NT2/D1 (cell line): ENCODE measurements around the gene DOCK11.

Experiments used
- DNase-seq: peaks from one replicate; pipeline ENCODE4 v3.0.0-alpha.2; 2011; ENCODE audit warnings: low read depth, low spot score
- H3K27me3 ChIP-seq: 2 replicates; pipeline ENCODE4 v1.6.0; 2011; ENCODE audit warnings: mild to moderate bottlenecking; ENCODE audit not compliant: insufficient read length, insufficient read depth
- H3K36me3 ChIP-seq: 2 replicates; pipeline ENCODE4 v1.6.1; 2011; ENCODE audit warnings: mild to moderate bottlenecking, low read length, mixed read lengths; ENCODE audit not compliant: insufficient read depth, insufficient read length
- H3K4me1 ChIP-seq: 2 replicates; pipeline ENCODE4 v1.5.1; 2011; ENCODE audit not compliant: insufficient read depth, insufficient read length
- H3K4me3 ChIP-seq: 2 replicates; pipeline ENCODE4 v1.5.1; 2011; ENCODE audit warnings: low read depth; ENCODE audit not compliant: insufficient read length
- H3K9ac ChIP-seq: 2 replicates; pipeline ENCODE4 v1.6.0; 2011; ENCODE audit warnings: low read depth; ENCODE audit not compliant: insufficient read length
- H3K9me3 ChIP-seq: 2 replicates; pipeline ENCODE4 v1.5.1; 2011; ENCODE audit warnings: mild to moderate bottlenecking, low read length; ENCODE audit not compliant: insufficient read depth
- SUZ12 ChIP-seq: IDR thresholded peaks from 2 replicates; pipeline ENCODE4 v1.6.1; 2011; ENCODE audit not compliant: insufficient read length, insufficient read depth; ENCODE audit errors: extremely low read depth
- YY1 ChIP-seq: IDR thresholded peaks from 2 replicates; pipeline ENCODE4 v1.6.1; 2011; ENCODE audit not compliant: insufficient read length, insufficient read depth
- ZNF274 ChIP-seq: IDR thresholded peaks from 2 replicates; pipeline ENCODE4 v1.6.1; 2011; ENCODE audit warnings: mild to moderate bottlenecking, low read depth, low read length

Gene DOCK11

DNA sequence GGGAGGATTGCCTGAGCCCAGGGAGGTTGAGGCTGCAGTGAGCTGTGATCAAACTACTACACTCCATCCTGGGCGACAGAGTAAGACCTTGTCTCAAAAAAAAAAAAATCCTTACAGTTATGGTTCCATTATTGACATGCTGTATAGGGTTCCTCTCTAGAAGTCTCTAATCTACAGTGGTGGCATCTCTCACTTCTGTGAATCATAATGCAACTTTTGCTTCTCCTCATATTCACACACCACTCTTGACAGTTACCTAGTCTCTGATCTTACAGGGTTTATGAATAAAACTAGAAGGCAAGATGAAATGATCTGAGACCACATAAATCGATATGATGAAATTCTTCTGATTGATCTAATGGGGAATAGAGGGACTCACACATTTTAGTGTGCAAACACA is 40.6 kb downstream of the DOCK11 start:
- TF ChIP-seq ZNF274: no peak
- no peak for TF ChIP-seq SUZ12
- TF ChIP-seq YY1: no peak
- Histone ChIP-seq H3K36me3 (no peaks in the 10 kb centered on the region), H3K27me3 (no peaks in the 10 kb centered on the region), H3K4me3 (no peak overlapping the region), H3K4me1 (no peaks in the 10 kb centered on the region), H3K9me3 (no peaks in the 10 kb centered on the region), H3K9ac (no peak overlapping the region)
- DNase-seq: no peak

DNA sequence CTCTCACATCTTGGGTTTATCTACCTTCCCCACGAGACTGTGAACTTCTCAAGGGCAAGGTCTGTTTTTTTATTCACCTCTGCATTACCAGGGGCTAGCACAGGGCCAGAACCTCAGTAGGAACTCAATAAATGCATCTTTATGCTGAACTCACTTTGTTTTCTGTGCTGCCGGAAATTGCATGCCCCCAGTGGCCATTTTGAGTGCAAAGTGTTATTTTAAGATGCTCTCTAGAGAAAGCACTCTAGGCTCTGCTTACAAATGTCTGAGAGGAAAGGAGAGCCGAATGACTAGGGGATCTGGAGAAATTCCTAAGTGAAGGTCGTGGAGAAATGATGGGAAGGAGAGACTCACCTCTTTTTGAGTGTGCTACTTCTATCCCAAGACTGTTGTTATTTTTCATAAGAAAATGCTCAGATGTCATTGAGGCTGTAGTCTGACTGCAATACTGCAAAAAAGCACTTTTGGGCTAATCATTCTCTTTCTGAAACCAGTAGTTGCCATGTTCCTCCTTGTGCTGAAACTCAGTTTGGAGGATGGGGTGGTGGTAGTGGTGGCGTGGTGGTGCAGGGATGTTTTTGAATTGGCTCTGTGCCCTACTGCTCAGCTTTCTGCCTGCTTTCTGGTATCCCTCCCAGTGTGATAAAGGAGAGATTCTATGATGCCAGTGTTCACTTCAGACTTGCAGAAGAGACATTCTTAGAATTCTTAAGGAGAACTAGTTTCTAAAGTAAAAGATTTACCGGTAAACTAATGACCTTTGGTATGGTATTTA is 41.3 kb downstream of the DOCK11 start:
- TF ChIP-seq ZNF274 (no peak), SUZ12 (no peak), YY1 (no peak)
- Histone ChIP-seq H3K4me3 (no peak overlapping the region), H3K36me3 (no peaks in the 10 kb centered on the region), H3K9ac (no peak overlapping the region), H3K27me3 (no peaks in the 10 kb centered on the region), H3K9me3 (no peaks in the 10 kb centered on the region), H3K4me1 (no peaks in the 10 kb centered on the region)
- peak; percentile 15 for DNase-seq

DNA sequence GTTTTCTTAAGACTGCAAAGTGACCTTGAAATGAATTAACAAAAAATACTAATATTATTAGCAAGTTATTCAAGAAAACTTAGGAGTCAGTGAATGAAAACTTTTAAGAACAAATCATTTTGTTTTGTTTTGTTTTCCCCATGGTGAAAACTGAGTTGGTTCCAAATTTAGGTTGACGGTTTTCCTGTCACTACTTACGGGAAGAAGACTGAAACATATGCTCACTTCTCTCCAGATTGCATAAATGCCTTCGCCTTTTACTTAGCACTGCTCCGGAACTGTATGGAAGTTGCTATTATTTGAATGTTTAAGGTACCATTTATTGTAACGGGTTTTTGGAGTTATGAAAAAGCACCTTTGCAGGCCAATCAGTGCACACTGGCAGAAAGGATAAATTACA is 42.8 kb downstream of the DOCK11 start:
- Histone ChIP-seq H3K9me3 (no peaks in the 10 kb centered on the region), H3K27me3 (no peaks in the 10 kb centered on the region), H3K4me3 (no peak overlapping the region), H3K36me3 (no peaks in the 10 kb centered on the region), H3K4me1 (no peaks in the 10 kb centered on the region), H3K9ac (no peak overlapping the region)
- TF ChIP-seq YY1: no peak
- no peak for TF ChIP-seq SUZ12
- TF ChIP-seq ZNF274: no peak
- no peak for DNase-seq

DNA sequence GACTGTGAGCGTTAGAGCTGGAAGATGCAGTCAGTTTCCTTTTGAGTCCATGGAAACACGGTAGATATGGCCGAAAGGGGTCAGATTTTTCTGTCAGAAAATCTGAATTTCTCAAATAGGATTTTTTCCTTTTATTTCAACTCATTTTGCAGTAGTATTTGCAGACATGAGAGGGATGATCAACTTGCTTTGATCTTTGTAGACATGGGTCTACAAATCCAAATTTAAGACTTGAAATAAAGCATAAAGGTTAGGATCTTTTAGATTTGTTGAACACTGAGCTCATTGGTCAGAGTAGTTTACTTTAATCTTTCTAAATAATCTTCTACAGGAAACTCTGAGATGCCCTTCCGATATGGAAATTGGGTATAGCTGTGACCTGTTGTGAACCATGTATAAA is 44.7 kb downstream of the DOCK11 start:
- Histone ChIP-seq H3K36me3 (no peaks in the 10 kb centered on the region), H3K4me3 (no peak overlapping the region), H3K9ac (no peak overlapping the region), H3K4me1 (no peaks in the 10 kb centered on the region), H3K27me3 (no peaks in the 10 kb centered on the region), H3K9me3 (no peaks in the 10 kb centered on the region)
- no peak for DNase-seq
- TF ChIP-seq ZNF274 (no peak), YY1 (no peak), SUZ12 (no peak)

DNA sequence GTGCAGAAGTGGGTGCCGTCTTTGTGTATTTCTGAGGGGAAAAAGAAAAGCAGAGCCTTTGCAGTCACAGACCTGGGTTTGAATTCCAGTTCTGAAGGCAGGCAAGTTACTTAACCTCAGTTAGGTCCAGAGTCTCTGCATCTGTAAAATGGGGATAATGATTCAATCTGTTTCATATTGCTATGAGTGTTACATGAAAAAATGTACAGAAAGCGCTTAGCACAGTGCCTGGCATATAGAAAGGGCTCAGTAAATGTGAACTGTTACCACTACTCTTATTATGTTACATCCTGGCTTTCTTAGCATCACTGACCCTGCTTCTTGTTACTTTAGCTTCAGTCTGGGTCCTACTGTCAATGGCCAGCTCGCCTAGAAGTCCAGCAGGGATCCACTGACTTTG is 45.9 kb downstream of the DOCK11 start:
- no peak for DNase-seq
- Histone ChIP-seq H3K4me1 (no peaks in the 10 kb centered on the region), H3K27me3 (no peaks in the 10 kb centered on the region), H3K4me3 (no peak overlapping the region), H3K9ac (no peak overlapping the region), H3K9me3 (no peaks in the 10 kb centered on the region), H3K36me3 (no peaks in the 10 kb centered on the region)
- no peak for TF ChIP-seq ZNF274
- TF ChIP-seq SUZ12: no peak
- no peak for TF ChIP-seq YY1

DNA sequence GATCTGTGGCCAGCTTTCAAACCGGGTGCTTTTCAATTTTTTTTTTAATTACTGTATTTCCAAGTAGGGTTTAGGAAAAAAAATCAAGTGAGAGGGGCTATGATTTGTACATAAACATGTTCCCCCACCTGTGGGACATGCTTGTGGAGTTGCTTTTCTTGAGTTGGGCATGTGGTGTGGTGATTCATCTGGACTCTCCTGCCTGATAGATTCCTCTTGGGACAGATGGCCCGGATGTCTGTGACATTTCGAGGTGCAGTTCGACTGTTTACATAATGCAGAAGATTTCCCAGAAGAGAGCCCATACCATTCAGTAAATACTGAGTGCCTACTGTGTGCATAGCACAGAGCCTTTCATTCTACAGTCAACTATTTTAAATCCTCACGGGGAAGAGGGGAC is 49.9 kb downstream of the DOCK11 start:
- H3K9ac ChIP-seq: no peak overlapping the region
- no peak for DNase-seq
- TF ChIP-seq SUZ12 (no peak), YY1 (no peak), ZNF274 (no peak)
- no peak overlapping the region for H3K4me3 ChIP-seq
- no peaks in the 10 kb centered on the region for H3K4me1 ChIP-seq
- H3K36me3 ChIP-seq: no peaks in the 10 kb centered on the region
- no peaks in the 10 kb centered on the region for H3K27me3 ChIP-seq
- no peaks in the 10 kb centered on the region for H3K9me3 ChIP-seq

DNA sequence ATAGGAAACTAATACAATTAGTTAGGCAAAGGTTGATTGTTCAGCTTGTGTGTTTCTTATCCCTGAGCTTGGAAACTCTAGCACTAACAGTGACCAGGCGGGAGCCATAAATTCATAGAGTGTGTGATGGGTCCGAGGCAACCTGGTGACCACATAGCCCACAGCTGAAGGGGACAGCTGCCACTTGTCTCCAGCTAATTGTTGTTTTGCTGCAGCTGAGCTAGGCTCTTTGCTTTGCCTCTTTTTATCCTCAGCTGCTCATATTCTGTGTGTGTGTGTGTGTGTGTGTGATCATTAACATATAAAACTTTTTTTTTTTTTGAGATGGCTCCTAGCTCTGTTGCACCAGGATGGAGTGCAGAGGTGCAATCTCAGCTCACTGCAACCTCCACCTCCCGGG is 53.2 kb downstream of the DOCK11 start:
- Histone ChIP-seq H3K9ac (no peak overlapping the region), H3K27me3 (no peaks in the 10 kb centered on the region), H3K4me3 (no peak overlapping the region), H3K4me1 (no peaks in the 10 kb centered on the region), H3K36me3 (no peaks in the 10 kb centered on the region), H3K9me3 (no peaks in the 10 kb centered on the region)
- DNase-seq: no peak
- TF ChIP-seq ZNF274: no peak
- TF ChIP-seq YY1: no peak
- no peak for TF ChIP-seq SUZ12

DNA sequence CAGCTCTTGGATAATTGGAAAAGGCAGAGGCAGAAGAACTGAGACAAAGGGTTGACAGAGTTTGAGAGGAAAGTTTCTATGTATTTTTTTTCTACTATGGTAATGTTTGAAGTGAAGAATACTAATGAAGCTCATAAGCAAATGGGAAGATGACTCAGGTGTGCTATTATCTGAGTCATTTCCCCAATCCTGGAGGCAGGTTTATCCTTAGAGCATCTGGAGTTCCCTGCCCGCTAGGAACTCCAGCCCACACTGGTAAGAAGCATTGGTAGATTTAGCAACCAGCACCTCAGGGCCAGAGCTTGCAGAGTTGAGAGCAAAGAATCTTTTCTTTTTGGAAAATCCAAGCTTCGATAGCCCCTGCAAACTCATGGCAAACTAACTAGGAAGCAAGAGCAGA is 55.2 kb downstream of the DOCK11 start:
- no peaks in the 10 kb centered on the region for H3K9me3 ChIP-seq
- DNase-seq: no peak
- H3K36me3 ChIP-seq: no peaks in the 10 kb centered on the region
- no peaks in the 10 kb centered on the region for H3K27me3 ChIP-seq
- no peaks in the 10 kb centered on the region for H3K4me1 ChIP-seq
- TF ChIP-seq SUZ12 (no peak), YY1 (no peak), ZNF274 (no peak)
- no peak overlapping the region for H3K4me3 ChIP-seq
- H3K9ac ChIP-seq: no peak overlapping the region
